SK-N-DZ (cell line): Measurements from ENCODE around the gene S100A14.
"Not testable (repeated sequence)": the region's sequence is repeated elsewhere in the genome, so short reads cannot be mapped to it uniquely, and the experiment has no call there.

Experiments
- DNase-seq: peaks from one replicate; pipeline ENCODE4 v3.0.0-alpha.2; 2015; ENCODE audit warnings: low spot score

The S100A14 gene

DNA sequence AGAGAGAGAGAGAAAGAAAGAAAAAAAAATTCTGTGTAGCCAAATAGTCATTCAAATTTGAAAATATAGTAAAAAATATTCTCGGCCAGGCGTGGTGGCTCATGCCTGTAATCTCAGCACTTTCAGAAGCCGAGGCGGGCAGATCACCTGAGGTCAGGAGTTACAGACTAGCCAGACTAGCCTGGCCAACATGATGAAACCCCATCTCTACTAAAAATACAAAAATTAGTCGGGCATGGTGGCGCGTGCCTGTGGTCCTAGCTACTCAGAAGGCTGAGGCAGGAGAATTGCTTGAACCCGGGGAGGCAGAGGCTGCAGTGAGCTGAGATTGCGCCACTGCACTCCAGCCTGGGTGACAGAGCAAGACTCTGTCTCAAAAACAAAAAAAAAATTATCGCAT is 28.1 kb downstream of the S100A14 start:
- not testable (repeated sequence) for DNase-seq

DNA sequence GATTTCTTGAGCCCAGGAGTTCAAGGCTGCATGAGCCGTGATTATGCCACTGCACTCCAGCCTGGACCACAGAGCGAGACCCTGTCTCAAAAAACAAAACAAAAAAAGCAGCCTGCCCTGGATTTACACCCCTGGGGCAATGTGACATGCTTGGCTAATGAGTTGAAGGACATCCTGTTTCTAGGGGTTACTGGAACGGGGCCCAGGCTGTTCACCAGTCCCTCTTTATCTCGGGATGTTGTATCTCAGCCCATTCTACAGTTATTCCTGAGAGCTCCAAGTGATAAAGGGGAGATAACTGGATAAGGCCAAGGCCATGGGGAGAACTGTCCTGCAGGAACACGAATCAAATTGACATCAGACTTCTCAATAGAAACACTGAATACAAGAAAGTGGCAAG is 28.8 kb downstream of the S100A14 start:
- no peak for DNase-seq

DNA sequence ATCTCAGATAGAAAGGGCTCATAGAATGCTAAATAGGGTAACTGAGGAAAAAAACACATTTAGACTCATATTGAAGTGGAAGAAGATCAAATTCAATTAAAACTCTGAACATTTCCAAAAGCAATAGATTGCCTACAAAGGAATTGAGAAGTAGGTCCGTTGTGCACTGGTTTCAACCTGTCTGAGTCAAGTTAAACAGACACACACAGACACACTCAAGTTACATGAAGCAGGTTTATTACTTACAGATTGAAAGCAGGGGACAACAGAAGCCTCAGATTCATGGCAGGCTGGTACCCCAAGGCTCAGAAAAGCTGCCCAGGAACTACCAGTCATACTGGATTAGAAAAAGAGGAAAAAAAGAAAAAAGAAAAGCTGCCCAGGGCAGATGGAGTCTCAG is 29.8 kb downstream of the S100A14 start:
- DNase-seq, result no peak

DNA sequence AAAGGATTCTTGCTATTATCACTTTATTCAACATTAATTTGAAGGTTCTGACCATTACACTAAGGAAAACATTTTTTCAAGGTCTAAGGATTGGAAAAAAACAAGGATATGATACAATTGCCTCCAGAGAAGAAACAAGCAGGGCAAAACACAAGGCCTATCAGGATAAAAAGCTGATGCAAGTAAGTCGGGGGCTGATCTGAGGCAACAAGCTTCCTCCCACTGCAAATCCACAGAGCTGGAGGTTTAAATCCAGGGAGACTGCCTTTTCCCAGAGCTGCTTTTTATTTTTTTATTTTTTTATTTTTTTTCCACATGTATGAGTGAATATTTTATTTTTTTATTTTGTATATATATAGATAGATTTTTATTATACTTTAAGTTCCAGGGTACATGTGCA is 31.1 kb downstream of the S100A14 start:
- no peak for DNase-seq

DNA sequence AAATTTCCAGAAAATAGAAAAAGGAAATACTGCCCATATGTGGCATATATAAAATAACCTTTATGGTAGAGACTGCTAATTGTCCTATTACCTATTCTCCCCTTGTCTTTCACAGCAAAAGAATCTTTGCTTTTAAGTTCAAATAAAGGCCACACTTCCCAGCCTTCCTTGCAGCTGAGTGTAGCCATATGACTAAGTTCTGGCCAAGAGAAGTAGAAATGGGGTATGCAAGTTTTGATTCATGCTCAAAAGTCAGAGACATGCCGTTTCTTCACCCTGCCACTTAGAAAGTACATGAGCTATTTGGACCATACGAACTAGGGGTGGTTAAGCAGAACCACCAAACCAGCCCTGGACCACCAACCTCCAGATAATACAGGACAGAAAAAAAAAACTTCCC is 32.1 kb downstream of the S100A14 start:
- no peak for DNase-seq

DNA sequence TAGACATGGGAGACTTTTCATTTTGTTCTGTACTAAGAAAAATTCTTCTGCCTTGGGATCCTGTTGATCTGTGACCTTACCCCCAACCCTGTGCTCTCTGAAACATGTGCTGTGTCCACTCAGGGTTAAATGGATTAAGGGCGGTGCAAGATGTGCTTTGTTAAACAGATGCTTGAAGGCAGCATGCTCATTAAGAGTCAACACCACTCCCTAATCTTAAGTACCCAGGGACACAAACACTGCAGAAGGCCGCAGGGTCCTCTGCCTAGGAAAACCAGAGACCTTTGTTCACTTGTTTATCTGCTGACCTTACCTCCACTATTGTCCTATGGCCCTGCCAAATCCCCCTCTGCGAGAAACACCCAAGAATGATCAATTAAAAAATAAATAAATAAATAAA is 32.6 kb downstream of the S100A14 start:
- DNase-seq, result not testable (repeated sequence)

DNA sequence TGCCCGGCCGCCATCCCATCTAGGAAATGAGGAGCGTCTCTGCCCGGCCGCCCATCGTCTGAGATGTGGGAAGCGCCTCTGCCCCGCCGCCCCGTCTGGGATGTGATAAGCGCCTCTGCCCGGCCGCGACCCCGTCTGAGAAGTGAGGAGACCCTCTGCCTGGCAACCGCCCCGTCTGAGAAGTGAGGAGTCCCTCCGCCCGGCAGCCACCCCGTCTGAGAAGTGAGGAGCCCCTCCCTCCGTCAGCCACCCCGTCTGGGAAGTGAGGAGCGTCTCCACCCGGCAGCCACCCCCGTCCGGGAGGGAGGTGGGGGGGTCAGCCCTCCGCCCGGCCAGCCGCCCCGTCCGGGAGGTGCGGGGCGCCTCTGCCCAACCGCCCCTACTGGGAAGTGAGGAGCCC is 33.3 kb downstream of the S100A14 start:
- not testable (repeated sequence) for DNase-seq

DNA sequence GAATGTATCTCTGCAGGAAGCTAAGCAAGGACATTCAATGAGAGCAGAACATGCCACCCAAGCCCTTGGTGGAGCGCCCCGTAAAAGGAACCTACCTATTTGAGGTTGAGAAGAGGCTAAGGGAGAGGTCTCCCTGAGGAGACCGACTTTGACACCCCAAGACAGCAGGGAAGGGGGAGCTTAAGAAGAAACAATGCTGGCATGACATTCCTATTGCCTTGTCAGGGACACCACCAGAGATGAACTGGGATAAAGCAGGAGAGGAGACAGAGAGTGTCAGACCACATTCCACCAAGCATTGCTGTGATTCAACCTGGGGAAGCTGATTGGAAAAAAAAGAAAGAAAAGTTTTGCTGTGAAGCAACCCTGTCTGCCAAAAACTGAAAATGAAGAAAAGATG is 37.2 kb downstream of the S100A14 start:
- no peak for DNase-seq

DNA sequence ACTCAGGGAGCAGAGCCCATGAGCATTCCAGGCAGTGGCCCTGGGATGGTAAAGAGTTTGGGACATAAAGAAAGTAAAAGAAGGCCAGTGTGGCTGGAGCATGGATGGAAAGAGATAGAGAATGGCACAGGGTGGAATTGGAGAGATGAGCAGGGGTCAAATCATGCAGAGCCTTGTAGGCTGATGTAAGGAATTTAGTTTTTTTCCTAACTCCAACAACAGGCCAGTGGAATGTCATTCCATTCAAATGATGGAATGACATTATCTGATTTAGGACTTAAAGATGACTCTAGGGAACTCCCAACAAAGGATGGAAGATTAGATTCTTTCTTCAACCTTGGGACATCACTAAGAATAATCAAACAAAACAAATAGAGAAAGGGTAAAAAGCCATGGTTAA is 37.6 kb downstream of the S100A14 start:
- no peak for DNase-seq

DNA sequence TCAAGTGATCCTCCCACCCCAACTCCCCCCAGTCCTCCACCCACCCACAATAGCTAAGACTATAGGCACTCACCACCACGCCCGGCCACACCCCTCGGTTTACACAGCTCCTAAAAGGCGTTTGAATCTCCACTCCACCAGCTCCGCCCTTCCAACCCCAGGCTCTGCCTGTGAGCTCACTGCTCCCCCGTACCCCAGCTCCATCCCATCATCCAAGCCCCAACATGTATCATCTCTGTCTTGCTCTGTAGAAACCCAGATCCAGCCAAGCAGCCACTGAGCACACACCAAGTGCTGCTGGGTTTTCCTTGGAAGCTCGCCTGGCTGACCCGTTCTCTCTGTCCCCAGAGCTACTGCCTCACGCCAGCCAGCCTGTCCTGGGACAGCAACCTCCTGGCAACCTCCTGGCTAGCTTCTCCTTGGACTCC is 38.5 kb downstream of the S100A14 start:
- no peak for DNase-seq

DNA sequence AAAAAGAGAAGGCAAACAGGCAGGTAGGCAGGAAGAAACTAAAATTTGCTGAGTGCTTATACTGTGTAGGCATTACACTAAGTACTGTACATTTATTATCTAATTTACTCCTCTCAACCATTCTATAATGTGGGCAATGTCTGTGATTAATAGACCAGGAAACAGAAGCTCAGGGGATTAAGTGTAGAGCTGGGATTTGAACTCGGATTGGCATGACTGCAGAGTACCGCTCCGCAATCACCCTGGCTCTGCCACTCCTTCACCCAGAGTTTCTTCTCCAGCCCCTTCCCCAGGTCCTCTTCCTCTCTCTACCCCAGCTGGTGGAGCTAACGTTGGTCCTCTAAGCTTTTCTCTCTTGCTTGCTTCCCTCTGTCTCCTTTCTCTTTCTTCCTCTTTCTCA is 39.0 kb downstream of the S100A14 start:
- DNase-seq, result no peak

DNA sequence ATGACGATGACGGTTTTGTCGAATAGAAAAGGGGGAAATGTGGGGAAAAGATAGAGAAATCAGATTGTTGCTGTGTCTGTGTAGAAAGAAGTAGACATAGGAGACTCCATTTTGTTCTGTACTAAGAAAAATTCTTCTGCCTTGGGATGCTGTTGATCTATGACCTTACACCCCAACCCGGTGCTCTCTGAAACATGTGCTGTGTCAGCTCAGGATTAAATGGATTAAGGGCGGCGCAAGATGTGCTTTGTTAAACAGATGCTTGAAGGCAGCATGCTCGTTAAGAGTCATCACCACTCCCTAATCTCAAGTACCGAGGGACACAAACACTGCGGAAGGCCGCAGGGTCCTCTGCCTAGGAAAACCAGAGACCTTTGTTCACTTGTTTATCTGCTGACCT is 40.6 kb downstream of the S100A14 start:
- DNase-seq, result not testable (repeated sequence)

DNA sequence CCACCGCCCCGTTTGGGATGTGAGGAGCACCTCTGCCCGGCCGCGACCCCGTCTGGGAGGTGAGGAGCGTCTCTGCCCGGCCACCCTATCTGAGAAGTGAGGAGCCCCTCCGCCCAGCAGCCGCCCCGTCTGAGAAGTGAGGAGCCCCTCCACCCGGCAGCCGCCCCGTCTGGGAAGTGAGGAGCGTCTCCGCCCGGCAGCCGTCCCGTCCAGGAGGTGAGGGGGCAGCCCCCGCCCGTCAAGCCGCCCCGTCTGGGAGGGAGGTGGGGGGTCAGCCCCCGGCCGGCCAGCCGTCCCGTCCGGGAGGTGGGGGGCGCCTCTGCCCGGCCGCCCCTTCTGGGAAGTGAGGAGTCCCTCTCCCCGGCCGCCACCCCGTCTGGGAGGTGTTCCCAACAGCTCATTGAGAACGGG is 41.0 kb downstream of the S100A14 start:
- DNase-seq, result not testable (repeated sequence)

DNA sequence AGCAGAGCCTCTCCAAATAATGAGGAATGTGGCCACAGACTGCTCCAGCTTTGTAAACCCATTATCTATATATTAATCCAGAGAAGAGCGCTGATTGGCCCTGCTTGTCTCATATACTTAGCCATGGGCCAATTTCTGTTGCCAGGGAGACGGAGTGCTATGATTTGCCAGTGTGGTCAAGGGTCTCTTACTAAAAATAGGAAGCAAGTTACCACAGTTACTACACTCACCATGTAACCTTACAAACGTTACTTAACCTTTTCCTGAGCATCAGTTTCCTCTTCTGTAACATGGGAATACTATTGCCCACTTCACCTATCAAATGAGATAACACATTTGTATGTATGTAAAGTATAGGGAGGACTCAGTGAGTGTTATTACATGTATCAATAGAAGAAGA is 42.8 kb downstream of the S100A14 start:
- DNase-seq, result no peak

DNA sequence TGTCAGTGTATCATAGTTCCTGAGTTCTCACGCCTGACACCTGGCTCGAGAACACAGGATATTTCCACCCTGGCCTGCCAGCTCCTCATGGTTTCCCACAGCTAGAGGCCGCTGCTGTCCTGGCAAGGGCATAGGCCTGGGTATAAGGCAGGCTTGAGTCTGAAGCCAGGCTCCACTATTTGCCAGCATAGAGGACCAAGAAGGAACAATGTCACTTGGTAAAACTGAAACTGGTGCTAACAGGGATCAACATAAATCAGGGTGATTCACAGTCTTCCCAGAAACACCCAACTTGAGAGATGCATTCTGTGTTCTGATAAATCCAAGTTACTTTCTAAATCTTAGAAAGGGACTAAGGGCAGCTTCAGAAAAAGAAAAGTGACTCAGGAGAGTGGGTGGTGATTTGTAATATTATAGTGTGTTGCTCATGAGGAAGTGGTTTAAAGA is 43.5 kb downstream of the S100A14 start:
- no peak for DNase-seq

DNA sequence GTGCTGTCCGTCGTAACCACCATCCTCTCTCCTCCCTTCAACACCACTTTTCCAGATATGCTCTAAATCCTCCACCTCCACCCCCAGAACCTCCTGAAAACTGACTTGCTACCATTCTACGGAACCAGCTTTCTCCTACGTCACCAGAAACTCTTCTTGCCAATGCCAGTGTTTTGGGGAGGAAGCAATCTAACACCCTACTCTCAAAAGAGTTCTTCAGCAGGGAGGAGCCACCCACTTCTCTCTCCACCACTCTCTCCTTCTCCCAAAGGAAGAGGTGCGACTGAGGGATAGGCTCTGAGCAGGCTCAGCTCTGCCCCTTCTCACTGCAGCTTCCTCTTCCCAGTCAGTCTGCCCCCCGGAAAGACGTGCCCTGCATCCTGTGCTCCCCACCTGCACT is 44.4 kb downstream of the S100A14 start:
- no peak for DNase-seq

DNA sequence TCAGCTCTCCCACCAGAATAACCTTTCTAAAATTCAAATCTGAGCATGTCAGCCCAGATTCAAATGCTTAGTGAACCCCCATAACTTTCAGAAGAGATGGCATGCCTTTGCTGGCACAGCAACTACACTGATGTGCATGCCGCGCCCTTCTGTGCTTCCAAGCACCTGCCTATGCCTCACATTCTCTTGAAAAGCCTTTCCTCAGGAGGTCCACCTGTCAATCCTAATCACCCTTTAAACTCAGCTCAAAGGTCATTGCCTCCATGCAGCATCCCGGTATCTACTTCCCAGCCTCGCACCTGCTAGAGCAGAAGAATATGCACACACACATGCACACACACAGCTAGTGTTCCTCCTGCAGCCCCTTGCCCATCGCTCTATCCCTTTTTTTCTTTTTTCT is 45.3 kb downstream of the S100A14 start:
- no peak for DNase-seq

DNA sequence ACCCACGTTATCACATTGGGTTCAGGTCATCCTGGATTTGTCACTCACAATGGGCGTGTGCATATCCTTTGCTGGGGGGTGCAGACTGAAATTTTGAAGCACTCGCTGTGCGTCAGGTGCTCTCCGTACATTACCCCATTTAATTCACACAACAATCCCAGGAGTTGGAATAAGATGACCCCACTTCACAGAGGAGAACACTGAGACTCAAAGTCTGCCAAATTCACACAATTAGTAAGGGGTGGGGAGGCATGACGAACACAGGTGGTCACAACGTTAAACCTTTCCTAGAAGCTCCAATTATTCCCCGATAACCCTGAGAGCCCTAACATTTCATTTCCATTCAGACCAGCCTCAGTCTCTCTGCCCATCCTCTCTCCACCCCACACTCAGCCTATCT is 46.7 kb downstream of the S100A14 start:
- no peak for DNase-seq

DNA sequence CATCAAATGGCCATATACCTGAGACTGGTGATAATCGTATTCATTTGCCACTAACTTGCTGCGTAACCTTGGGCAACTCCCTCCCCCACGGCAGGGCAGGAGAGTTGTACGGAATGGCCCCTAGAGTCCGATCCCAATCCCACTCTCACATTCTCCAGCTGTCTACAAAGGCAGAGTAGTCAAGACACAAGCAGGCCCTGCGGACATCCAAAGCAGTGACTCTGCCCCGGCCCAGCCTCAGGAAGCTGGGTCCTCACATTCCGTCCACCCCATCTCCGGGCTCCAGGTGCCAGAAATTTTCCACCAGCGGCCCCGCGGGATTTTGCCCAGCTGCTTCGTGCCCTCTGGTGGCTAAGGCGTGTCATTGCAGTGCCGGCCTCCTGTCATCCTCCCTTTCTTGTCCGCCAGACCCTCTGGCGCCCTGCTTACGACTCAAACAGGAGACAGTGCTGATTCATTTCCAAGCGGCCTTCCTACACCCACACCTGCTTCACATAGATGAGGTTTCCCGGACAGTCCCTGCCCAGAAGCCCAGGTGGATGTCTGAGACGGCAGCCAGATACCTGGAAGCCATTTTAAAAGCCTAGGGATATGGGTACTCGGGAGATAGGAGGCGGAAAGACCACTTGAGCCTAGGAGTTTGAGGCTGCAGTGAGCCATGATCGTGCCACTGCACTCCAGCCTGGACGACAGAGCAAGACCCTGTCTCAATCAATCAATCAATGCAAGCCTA is 47.6 kb downstream of the S100A14 start:
- peak; percentile 89 for DNase-seq

DNA sequence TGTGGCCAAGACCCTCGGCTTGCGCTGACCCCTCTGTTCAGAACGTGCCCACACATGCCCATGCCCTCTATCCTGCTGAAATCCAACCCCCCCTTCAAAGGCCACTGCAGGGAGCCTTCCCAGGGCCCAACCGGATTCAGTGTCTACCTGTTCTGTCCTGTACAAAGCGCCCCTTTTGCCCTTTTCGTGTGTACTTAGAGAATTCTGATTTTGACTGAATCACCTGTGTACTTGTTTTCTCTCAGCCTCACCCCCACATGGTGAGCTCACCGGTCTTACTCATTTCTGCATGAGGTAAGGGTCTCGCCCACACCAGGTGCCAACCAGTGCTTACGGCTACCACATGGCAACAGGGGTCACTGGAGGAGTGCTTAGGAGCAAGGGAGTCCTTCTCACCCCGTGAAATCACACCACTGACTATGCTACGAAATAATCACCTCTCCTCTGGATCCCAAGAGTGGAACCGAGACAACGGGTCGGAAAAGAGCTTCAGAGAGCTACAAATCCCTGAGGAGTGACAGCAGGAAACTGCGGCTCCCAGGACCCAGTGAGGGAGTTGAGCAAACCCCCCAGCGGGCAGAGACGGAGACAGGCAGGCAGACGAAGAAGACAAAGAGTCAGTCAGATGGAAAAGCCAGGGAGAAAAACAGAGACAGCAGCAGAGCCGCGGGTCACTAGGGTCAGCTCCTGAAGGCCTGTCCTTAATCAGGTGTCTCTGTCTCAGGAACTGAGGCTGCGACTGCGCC is 48.3 kb downstream of the S100A14 start:
- no peak for DNase-seq

DNA sequence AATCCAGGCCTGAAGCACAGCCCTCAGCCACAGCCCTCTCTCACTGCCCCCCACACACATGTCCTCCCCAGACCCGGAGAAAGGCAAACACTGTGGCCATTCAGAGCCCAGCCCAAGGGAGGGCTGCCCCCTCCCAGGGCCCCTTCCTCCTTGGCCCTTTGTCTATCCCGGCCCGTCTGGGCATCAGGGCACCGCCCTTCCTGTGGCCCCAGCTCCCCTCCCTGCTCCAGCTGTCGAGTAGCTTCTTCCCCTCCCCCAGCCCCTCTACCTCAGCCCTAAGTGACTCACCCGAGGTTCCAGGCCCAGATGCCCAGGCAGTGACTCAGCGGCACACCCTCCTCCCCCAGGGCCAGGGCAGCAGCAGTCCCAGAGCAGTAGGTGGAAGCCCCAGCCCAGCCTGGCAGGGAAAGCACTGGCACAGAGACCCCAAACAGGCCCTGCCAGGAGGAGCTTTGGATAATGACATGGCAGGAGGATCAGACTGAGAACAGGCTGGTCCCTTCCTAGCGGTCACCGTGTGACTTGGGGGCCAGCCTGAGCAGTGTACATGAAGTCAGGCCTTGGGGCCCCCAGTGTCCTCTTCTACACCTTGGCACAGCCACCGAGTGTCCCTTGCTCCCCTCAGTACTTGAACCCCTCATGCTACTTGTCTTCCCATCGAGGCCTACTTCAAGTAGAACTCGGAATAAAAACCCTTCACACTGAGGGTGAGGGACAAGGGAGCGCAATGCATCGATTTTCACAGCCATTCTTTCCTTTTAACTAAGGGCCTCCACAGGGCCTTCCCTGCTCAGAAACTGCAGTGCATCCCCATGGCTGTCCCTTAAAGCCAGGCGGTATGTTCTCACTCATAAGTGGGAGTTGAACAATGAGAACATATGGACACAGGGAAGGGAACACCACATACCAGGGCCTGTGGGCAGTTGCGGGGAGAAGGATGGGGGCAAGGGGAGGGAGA is 49.4 kb downstream of the S100A14 start:
- no peak for DNase-seq
